Subcutaneous abdominal adipose tissue (tissue), 5 donors: ENCODE measurements around the gene C17orf75.
A peak's percentile ranks its signal among the peaks of the same experiment; 100 is the strongest.

ENCODE experiments used
- H3K27ac ChIP-seq: one replicate; pipeline ENCODE4 v1.7.0; 2013; ENCODE audit warnings: low read depth, mild to moderate bottlenecking, inconsistent platforms, low read length, moderate library complexity
- H3K27me3 ChIP-seq, 5 donors: one replicate each; pipeline ENCODE4 v1.7.0; 2013; ENCODE audit warnings: low read length in 5 of 5, inconsistent platforms in 1 of 5; ENCODE audit not compliant: control insufficient read depth in 5 of 5, insufficient read depth in 4 of 5
- H3K36me3 ChIP-seq, 5 donors: one replicate each; pipeline ENCODE4 v1.7.0; 2013; ENCODE audit warnings: low read length in 5 of 5; ENCODE audit not compliant: control insufficient read depth in 5 of 5, insufficient read depth in 5 of 5
- H3K4me1 ChIP-seq, 5 donors: one replicate each; pipeline ENCODE4 v1.7.0; 2013; ENCODE audit warnings: low read length in 5 of 5, mild to moderate bottlenecking in 3 of 5, moderate library complexity in 1 of 5; ENCODE audit not compliant: control insufficient read depth in 5 of 5, insufficient read depth in 5 of 5
- H3K4me3 ChIP-seq, 5 donors: one replicate each; pipeline ENCODE4 v1.7.0; 2013; ENCODE audit warnings: low read length in 5 of 5, low read depth in 1 of 5
- H3K9ac ChIP-seq, 5 donors: one replicate each; pipeline ENCODE4 v1.7.0; 2013; ENCODE audit warnings: low read length in 5 of 5, mild to moderate bottlenecking in 4 of 5, moderate library complexity in 3 of 5
- H3K9me3 ChIP-seq, 5 donors: one replicate each; pipeline ENCODE4 v1.7.0; 2013; ENCODE audit warnings: low read length in 5 of 5; ENCODE audit not compliant: control insufficient read depth in 5 of 5
- donor health status: healthy.
- donor health status: healthy.
- donor health status: healthy.
- donor health status: healthy.
- donor health status: healthy.

C17orf75 gene

DNA sequence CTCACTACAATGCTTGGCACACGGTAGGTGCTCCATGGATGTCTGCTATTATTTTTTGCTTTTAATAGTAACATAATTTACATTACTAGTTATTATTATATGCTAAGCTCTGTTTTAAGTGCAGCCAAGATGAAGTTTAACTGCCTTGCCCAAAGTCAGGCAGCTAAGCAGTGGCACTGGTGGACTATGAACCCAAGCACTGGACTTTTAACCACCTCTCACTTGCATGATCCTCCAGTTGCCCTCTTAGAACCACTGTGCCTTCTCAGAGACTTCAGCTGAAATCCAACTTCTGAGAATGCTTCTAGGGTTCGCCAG lies 6.5 kb upstream of the C17orf75 start:
- Histone ChIP-seq H3K36me3 (peaks cover 0 to 4% (median 0%) of the 10 kb centered on the region in 5 donors), H3K9ac (no peak overlapping the region), H3K4me1 (peaks cover 1 to 32% (median 29%) of the 10 kb centered on the region in 5 donors), H3K4me3 (no peak overlapping the region), H3K27me3 (no peaks in the 10 kb centered on the region), H3K27ac (no peak overlapping the region), H3K9me3 (no peaks in the 10 kb centered on the region)

DNA sequence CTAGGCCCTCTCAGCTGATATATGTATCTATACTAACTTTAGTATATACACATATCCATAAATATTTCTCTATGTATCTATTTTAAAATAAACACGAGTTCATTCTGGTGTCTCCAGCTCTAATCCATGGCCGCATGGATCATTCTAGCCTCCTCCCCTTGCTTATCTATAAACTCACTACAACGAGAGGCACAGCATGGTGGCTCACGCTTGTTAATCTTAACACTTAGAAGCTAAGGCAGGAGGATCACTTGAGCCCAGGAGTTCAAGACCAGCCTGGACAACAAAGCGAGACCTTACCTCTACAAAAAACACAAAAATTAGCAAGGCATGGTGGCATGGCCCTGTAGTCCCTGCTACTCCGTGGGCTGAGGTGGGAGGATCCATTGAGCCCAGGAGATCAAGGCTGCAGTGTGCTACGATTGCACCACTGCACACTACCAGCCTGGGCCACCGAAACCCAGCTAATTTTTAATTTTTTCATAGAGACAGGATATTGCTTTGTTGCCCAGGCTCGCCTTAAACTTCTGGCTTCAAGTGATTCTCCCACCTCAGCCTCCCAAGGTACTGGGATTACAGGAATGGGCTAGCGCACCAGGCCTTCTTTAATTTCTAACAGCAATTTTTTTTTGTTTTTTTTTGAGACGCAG lies 4.1 kb upstream of the C17orf75 start:
- Histone ChIP-seq H3K9me3 (no peaks in the 10 kb centered on the region), H3K36me3 (no peaks in the 10 kb centered on the region), H3K27ac (no peak overlapping the region), H3K9ac (no peak overlapping the region), H3K4me3 (no peak overlapping the region), H3K27me3 (no peaks in the 10 kb centered on the region), H3K4me1 (peaks cover 5 to 25% (median 24%) of the 10 kb centered on the region in 5 donors)

DNA sequence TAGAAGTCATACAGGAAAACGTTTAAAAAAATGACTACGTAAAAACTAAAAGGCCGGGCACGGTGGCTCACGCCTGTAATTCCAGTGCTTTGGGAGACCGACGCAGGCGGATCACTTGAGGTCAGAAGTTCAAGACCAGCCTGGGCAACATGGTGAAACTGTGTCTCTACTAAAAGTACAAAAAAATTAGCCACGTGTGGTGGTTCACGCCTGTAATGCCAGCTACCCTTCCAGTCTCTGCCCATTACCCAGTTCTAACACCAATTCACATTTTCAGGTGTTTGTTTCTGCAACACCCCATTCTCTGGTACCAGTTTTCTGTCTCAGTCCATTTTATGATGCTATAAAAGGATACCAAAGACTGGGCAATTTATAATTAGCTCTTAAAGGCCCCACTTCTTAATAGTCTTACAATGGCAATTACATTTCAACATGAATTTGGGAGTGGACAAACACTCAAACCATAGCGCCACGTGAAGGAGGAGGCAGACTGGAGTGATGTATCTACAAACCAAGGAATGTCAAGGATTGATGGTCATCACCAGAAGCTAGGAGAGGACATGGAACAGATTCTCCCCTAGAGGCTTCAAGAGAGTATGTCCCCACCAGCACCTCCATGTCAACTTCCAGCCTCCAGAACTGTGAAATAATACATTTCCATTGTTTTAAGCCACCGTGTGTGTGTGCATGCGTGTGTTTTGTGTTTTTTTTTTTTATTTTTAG lies 791 bp upstream of the C17orf75 start:
- Histone ChIP-seq H3K27me3 (no peaks in the 10 kb centered on the region), H3K27ac (peak overlapping the region; percentile 62), H3K9ac (peak overlapping the region in 4 of 5 donors; percentile 55 to 86 (median 78)), H3K36me3 (peaks cover 0 to 14% (median 6%) of the 10 kb centered on the region in 5 donors), H3K4me1 (peaks cover 6 to 21% (median 17%) of the 10 kb centered on the region in 5 donors), H3K9me3 (no peaks in the 10 kb centered on the region), H3K4me3 (peak overlapping the region; percentile 82 to 89 (median 84))

DNA sequence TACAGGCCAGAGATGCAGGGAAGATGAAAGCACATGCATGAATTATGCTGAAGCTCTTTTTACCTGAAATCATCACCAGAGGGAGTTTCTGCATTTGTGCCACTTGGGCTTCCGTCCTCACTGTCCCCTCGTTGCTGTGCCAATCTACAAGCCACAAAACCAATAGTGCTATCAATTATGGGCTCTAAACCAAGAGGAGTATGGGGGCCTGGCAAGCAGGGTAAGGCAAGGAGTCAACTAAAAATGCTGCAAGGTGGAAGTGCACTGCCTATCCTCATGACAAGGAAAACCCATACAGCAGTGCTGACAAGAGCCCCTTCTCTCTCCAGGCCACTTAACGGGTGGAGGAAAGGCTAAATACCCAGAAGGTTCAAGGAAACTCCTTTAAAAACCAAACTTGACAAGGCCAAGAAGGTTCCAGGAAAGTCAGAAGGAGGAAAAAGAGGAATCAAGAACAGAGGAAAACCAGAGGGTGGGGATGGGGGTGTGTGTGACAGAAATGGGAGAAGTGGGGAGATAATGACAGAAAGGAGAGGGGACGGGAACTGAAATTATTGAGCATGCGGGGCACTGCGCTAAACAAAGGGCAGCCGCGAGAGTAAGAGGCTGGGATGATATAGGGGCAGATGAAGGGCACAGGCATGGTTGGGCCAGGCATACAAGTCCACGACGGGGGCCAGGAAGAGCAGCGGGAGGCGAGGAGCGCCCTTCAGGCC lies 674 bp downstream of the C17orf75 start:
- H3K27me3 ChIP-seq = no peaks in the 10 kb centered on the region
- H3K4me1 ChIP-seq = peaks cover 6 to 21% (median 17%) of the 10 kb centered on the region in 5 donors
- peaks cover 5 to 26% (median 18%) of the 10 kb centered on the region in 5 donors for H3K36me3 ChIP-seq
- H3K27ac ChIP-seq = peak overlapping the region; percentile 46
- H3K9ac ChIP-seq = peak overlapping the region; percentile 61 to 85 (median 71)
- no peaks in the 10 kb centered on the region for H3K9me3 ChIP-seq
- H3K4me3 ChIP-seq = peak overlapping the region; percentile 82 to 89 (median 84)

DNA sequence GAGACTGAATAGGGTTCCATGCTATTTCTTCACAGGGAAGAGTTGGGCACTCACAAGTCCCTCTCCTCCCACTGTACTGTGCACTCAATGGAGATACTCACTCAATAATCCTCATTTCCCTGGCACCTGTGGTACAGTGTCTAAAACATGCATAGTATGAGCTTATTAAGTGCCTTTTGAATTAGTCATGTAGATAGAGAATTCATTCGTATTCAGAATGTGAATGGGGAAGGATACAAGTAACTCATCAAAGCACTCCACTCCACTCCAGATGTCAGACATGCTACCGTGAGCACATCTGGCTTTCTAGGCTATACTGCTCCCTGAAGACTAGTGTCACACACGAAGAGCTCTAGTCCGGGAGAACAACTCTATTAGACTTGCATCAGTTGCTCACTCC lies 6.3 kb downstream of the C17orf75 start:
- no peak overlapping the region for H3K4me3 ChIP-seq
- peaks cover 19 to 54% (median 39%) of the 10 kb centered on the region in 5 donors for H3K36me3 ChIP-seq
- H3K9me3 ChIP-seq = no peaks in the 10 kb centered on the region
- H3K27me3 ChIP-seq = no peaks in the 10 kb centered on the region
- H3K27ac ChIP-seq = no peak overlapping the region
- no peak overlapping the region for H3K9ac ChIP-seq
- no peaks in the 10 kb centered on the region for H3K4me1 ChIP-seq

DNA sequence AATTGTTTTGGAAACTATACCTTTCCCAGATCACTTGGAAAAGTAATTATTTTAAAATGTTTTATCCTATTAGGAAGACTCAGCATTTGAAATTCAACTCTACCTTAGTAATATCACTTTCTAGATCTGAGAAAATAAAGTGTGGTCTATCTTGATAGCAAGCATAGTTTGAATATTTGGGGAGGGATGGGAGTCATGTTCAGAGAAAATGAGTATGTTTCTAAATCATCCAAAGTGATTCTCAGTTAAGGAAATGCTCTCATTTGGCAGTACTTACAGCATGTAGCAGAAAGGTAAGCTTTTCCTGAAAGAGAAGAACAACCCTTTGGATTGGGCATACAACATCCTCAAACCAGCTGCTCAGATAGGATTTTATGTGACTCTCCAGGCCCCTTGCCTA lies 6.9 kb downstream of the C17orf75 start:
- Histone ChIP-seq H3K4me1 (no peaks in the 10 kb centered on the region), H3K36me3 (peaks cover 19 to 54% (median 39%) of the 10 kb centered on the region in 5 donors), H3K27ac (no peak overlapping the region), H3K4me3 (no peak overlapping the region), H3K9ac (no peak overlapping the region), H3K27me3 (no peaks in the 10 kb centered on the region), H3K9me3 (no peaks in the 10 kb centered on the region)

DNA sequence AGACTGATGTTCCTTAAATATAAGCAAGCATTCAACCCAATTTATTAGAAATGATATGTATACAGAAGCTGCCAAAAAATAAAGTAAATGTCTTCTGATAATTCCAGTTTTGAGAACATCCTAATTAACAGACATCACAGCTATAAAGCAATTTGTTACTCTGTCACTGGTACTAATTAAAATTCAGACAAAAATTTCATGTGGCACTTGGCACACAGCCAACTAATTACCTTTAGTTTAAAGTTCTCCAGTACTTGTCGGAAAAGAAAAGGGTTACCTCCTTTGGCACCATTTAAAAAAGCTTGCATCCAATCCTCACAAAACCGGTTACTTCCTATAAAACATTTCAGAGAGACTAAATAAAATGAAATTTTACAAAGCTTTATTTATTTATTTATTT lies 8.8 kb downstream of the C17orf75 start:
- no peaks in the 10 kb centered on the region for H3K27me3 ChIP-seq
- H3K4me1 ChIP-seq = no peaks in the 10 kb centered on the region
- H3K27ac ChIP-seq = no peak overlapping the region
- H3K9me3 ChIP-seq = no peaks in the 10 kb centered on the region
- no peak overlapping the region for H3K4me3 ChIP-seq
- no peak overlapping the region for H3K9ac ChIP-seq
- peaks cover 18 to 46% (median 35%) of the 10 kb centered on the region in 5 donors for H3K36me3 ChIP-seq

DNA sequence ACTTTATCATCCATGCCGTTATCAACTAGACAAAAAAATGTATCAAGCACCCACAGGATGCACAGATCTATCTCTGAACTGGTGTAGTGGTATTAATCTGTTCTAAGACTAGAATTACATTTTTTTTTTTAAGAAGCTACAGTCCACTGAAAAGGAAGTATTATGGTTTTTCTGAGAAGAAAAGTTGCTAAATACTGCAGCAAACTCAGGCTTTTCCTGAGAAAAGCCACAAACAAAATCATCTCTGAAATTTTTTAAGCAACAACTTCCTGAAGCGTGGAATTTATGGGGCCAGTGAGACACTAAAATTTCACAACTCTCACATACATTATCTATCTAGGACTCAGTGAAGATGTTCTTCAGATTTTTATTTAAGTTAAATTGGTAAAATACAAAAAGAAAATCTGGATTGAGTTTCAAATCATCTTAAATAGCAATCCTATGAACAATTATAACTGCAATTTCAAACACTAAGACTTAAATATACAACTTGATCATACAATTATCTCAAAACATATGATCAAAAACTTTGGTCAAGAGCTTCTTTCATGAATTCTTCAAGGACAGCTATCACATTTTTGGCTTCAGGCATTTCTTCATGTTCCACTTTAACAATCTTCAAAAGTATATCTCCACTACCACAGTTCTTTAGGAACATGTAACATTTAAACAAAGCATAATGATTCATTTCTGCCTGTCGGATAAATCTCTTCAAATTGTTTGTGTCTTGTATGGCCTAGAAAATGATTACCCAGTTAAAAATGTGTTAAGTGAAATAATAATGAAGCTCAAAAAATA lies 10.5 kb downstream of the C17orf75 start:
- no peaks in the 10 kb centered on the region for H3K9me3 ChIP-seq
- no peak overlapping the region for H3K4me3 ChIP-seq
- no peak overlapping the region for H3K9ac ChIP-seq
- H3K4me1 ChIP-seq = no peaks in the 10 kb centered on the region
- H3K27me3 ChIP-seq = no peaks in the 10 kb centered on the region
- peaks cover 13 to 29% (median 21%) of the 10 kb centered on the region in 5 donors for H3K36me3 ChIP-seq
- no peak overlapping the region for H3K27ac ChIP-seq

DNA sequence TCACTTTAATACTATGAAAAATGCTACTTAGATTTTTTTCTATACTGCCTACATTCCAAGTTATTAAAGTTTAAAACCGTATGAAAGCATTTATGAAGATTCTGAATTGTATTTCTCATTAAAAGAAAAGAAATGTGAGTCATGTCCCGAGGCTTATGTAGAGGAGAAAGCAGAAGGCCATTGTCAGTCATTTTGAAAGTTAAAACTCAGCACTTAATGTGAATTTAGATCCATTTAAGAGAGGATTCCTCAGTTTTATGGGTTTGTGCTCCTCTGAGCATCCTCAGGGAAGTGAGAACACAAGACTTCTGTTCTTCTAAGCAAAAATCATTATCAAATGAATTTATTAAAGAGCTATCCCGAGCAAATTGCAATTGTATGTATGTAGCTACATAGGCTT lies 11.8 kb downstream of the C17orf75 start:
- Histone ChIP-seq H3K27ac (no peak overlapping the region), H3K4me1 (no peaks in the 10 kb centered on the region), H3K9ac (no peak overlapping the region), H3K27me3 (no peaks in the 10 kb centered on the region), H3K9me3 (no peaks in the 10 kb centered on the region), H3K4me3 (no peak overlapping the region), H3K36me3 (peaks cover 12 to 19% (median 13%) of the 10 kb centered on the region in 5 donors)
